ENCODE data around the gene ARID1B. TPM values are rescaled to one million over a fixed set of nuclear protein-coding genes. Genes with fewer than 3 reads are reported as not detected.
A peak's percentile ranks its signal among the peaks of the same experiment; 100 is the strongest.

The ARID1B gene
- total RNA-seq, 2 donors from 2014 or later, result 62.9 to 71.6 TPM

- DNase-seq (no peak), ATAC-seq (replicated peaks in 1 of 2) (no peak)
- no peaks in the 10 kb centered on the region for H3K27me3 Mint-ChIP-seq (ENCODE audit: low read depth)
- H3K4me1 Mint-ChIP-seq (ENCODE audit: low read depth), result peaks cover 48% of the 10 kb centered on the region
- no peaks in the 10 kb centered on the region for H3K9me3 Mint-ChIP-seq
- H3K27ac Mint-ChIP-seq, result peak overlapping the region; percentile 77
- H3K4me3 Mint-ChIP-seq, result peak overlapping the region in 1 of 2 donors; percentile 32
- H3K36me3 Mint-ChIP-seq (ENCODE audit: insufficient read depth in 2 of 2), result no peaks in the 10 kb centered on the region
Observed at GRCh38 chr6:157017861-157018260, 240.7 kb downstream of the ARID1B start.

DNA sequence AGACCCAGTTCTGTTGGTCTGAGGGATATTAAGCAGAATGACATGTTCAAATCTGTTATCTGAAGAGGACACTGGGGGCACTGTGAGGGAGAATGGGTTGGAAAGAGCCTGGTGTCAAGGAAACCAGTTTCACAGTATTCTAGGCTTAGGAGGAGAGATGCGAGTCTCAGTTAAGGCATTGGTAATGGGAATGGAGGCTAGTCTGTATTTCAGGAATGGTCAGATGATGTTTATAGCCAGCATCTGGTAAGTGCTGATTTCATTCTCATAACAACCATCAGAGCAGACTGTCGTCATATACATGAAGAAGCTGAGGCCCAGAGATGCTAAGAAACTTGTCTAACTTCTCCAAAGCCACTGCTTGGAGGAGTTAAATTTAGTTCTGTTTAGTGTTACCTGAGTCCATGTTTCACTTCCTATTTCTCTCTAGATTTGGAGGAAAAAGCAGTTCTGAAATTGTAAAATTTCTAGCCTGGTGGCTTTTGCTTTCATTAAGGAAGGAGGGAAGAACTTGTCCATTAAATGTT is 242.0 kb downstream of the ARID1B start:
- H3K36me3 Mint-ChIP-seq (ENCODE audit: insufficient read depth in 2 of 2), result no peaks in the 10 kb centered on the region
- peaks cover 48% of the 10 kb centered on the region for H3K4me1 Mint-ChIP-seq (ENCODE audit: low read depth)
- peak overlapping the region; percentile 87 for H3K27ac Mint-ChIP-seq
- H3K27me3 Mint-ChIP-seq (ENCODE audit: low read depth), result no peaks in the 10 kb centered on the region
- H3K4me3 Mint-ChIP-seq, result peak overlapping the region; percentile 90 to 96
- no peak for ATAC-seq (replicated peaks in 1 of 2)
- DNase-seq, result no peak
- H3K9me3 Mint-ChIP-seq, result no peaks in the 10 kb centered on the region

- H3K27me3 Mint-ChIP-seq (ENCODE audit: low read depth), result no peaks in the 10 kb centered on the region
- DNase-seq (no peak), ATAC-seq (replicated peaks in 1 of 2) (no peak)
- no peaks in the 10 kb centered on the region for H3K36me3 Mint-ChIP-seq (ENCODE audit: insufficient read depth in 2 of 2)
- peaks cover 53% of the 10 kb centered on the region for H3K4me1 Mint-ChIP-seq (ENCODE audit: low read depth)
- H3K9me3 Mint-ChIP-seq, result no peaks in the 10 kb centered on the region
- H3K27ac Mint-ChIP-seq, result peak overlapping the region; percentile 87
- peak overlapping the region; percentile 90 to 96 for H3K4me3 Mint-ChIP-seq
Observed at GRCh38 chr6:157019733-157020132, 242.6 kb downstream of the ARID1B start.

DNA sequence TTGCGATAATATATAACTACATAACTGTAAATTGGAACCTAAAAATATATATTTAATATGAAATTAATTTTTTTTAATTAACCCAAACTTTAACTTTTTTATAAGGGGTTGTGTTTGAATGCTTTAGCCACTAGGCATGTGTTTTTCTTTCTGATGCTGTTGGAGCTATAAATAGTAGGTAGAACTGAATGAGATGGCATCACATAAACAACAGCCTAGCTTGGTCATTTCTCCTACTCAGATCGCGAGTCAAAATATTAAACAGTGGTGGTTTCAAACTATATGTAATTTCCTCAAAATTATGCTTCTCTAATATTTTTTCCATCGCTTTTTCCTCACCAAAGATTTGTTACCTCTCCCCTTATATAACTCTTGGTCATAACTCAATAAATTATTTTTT is 243.2 kb downstream of the ARID1B start:
- no peak for DNase-seq
- peak overlapping the region; percentile 90 to 96 for H3K4me3 Mint-ChIP-seq
- no peaks in the 10 kb centered on the region for H3K27me3 Mint-ChIP-seq (ENCODE audit: low read depth)
- peaks cover 0 to 2% of the 10 kb centered on the region in 2 donors for H3K9me3 Mint-ChIP-seq
- H3K36me3 Mint-ChIP-seq (ENCODE audit: insufficient read depth in 2 of 2), result peaks cover 0 to 1% of the 10 kb centered on the region in 2 donors
- ATAC-seq (replicated peaks in 1 of 2), result no peak
- H3K27ac Mint-ChIP-seq, result peak overlapping the region; percentile 94
- peaks cover 60% of the 10 kb centered on the region for H3K4me1 Mint-ChIP-seq (ENCODE audit: low read depth)

- no peaks in the 10 kb centered on the region for H3K27me3 Mint-ChIP-seq (ENCODE audit: low read depth)
- peaks cover 3 to 4% of the 10 kb centered on the region in 2 donors for H3K36me3 Mint-ChIP-seq (ENCODE audit: insufficient read depth in 2 of 2)
- peaks cover 65% of the 10 kb centered on the region for H3K4me1 Mint-ChIP-seq (ENCODE audit: low read depth)
- ATAC-seq (replicated peaks in 1 of 2) (peak; percentile 30 to 43), DNase-seq (peak; percentile 67 to 74)
- peaks cover 0 to 5% of the 10 kb centered on the region in 2 donors for H3K9me3 Mint-ChIP-seq
- H3K4me3 Mint-ChIP-seq, result peak overlapping the region; percentile 90 to 96
- peak overlapping the region; percentile 94 for H3K27ac Mint-ChIP-seq
Observed at GRCh38 chr6:157020881-157021343, 243.7 kb downstream of the ARID1B start.

- peak overlapping the region; percentile 98 for H3K27ac Mint-ChIP-seq
- H3K36me3 Mint-ChIP-seq (ENCODE audit: insufficient read depth in 2 of 2), result peaks cover 3 to 4% of the 10 kb centered on the region in 2 donors
- H3K27me3 Mint-ChIP-seq (ENCODE audit: low read depth), result no peaks in the 10 kb centered on the region
- H3K4me3 Mint-ChIP-seq, result peak overlapping the region; percentile 90 to 96
- DNase-seq (peak; percentile 93 to 95), ATAC-seq (replicated peaks in 1 of 2) (peak; percentile 88 to 90)
- peaks cover 0 to 5% of the 10 kb centered on the region in 2 donors for H3K9me3 Mint-ChIP-seq
- H3K4me1 Mint-ChIP-seq (ENCODE audit: low read depth), result peaks cover 70% of the 10 kb centered on the region
Observed at GRCh38 chr6:157021344-157021992, 244.3 kb downstream of the ARID1B start.

- peaks cover 3 to 4% of the 10 kb centered on the region in 2 donors for H3K36me3 Mint-ChIP-seq (ENCODE audit: insufficient read depth in 2 of 2)
Observed at GRCh38 chr6:157021993-157022740, 245.0 kb downstream of the ARID1B start.

GRCh38 chr6:157023958-157024357 is 246.8 kb downstream of the ARID1B start:
- peaks cover 50% of the 10 kb centered on the region for H3K4me1 Mint-ChIP-seq (ENCODE audit: low read depth)
- H3K27me3 Mint-ChIP-seq (ENCODE audit: low read depth), result no peaks in the 10 kb centered on the region
- no peak overlapping the region for H3K4me3 Mint-ChIP-seq
- DNase-seq (no peak), ATAC-seq (replicated peaks in 1 of 2) (no peak)
- H3K9me3 Mint-ChIP-seq, result peaks cover 0 to 5% of the 10 kb centered on the region in 2 donors
- H3K27ac Mint-ChIP-seq, result no peak overlapping the region
- H3K36me3 Mint-ChIP-seq (ENCODE audit: insufficient read depth in 2 of 2), result peaks cover 3 to 4% of the 10 kb centered on the region in 2 donors

More at GRCh38 chr6:157021993-157022740, 245.0 kb downstream of the ARID1B start:
- Mint-ChIP-seq H3K9me3 (peaks cover 0 to 5% of the 10 kb centered on the region in 2 donors), H3K27me3 (ENCODE audit: low read depth) (no peaks in the 10 kb centered on the region), H3K4me3 (peak overlapping the region; percentile 90 to 96), H3K4me1 (ENCODE audit: low read depth) (peaks cover 68% of the 10 kb centered on the region), H3K27ac (peak overlapping the region; percentile 98)
- DNase-seq (peak; percentile 78 to 80), ATAC-seq (replicated peaks in 1 of 2) (peak; percentile 66 to 71)

DNA sequence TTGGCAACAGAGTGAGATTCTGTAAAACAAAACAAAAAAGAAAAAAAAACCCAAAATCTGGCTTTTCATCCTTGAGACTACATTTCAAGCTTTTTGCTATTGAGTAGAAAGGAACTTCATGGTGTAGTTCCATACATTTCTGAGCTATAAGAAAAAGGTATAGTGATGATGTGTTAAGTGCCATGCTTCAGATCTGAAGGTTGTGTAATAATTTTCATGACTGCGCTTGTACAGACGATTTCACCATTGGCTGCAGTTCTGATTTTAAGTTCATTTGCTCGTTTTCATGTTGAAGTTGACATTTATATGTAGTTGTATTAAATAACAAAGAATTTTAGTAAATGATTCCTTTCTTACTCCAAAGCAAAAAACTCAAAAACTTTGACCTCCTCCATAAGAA is 247.6 kb downstream of the ARID1B start:
- no peak overlapping the region for H3K4me3 Mint-ChIP-seq
- peaks cover 6 to 7% of the 10 kb centered on the region in 2 donors for H3K36me3 Mint-ChIP-seq (ENCODE audit: insufficient read depth in 2 of 2)
- H3K27me3 Mint-ChIP-seq (ENCODE audit: low read depth), result no peaks in the 10 kb centered on the region
- H3K27ac Mint-ChIP-seq, result no peak overlapping the region
- DNase-seq (no peak), ATAC-seq (replicated peaks in 1 of 2) (no peak)
- H3K9me3 Mint-ChIP-seq, result peaks cover 0 to 5% of the 10 kb centered on the region in 2 donors
- H3K4me1 Mint-ChIP-seq (ENCODE audit: low read depth), result peaks cover 42% of the 10 kb centered on the region

- DNase-seq (no peak), ATAC-seq (replicated peaks in 1 of 2) (no peak)
- Mint-ChIP-seq H3K9me3 (peaks cover 0 to 5% of the 10 kb centered on the region in 2 donors), H3K36me3 (ENCODE audit: insufficient read depth in 2 of 2) (peaks cover 7 to 10% of the 10 kb centered on the region in 2 donors), H3K27ac (peak overlapping the region; percentile 28), H3K27me3 (ENCODE audit: low read depth) (no peaks in the 10 kb centered on the region), H3K4me3 (peak overlapping the region in 1 of 2 donors; percentile 34), H3K4me1 (ENCODE audit: low read depth) (peaks cover 40% of the 10 kb centered on the region)
Observed at GRCh38 chr6:157025437-157025836, 248.3 kb downstream of the ARID1B start.

- no peak overlapping the region for H3K4me3 Mint-ChIP-seq
- ATAC-seq (replicated peaks in 1 of 2) (peak; percentile 58 to 61), DNase-seq (no peak)
- H3K27me3 Mint-ChIP-seq (ENCODE audit: low read depth), result no peaks in the 10 kb centered on the region
- peaks cover 7 to 10% of the 10 kb centered on the region in 2 donors for H3K36me3 Mint-ChIP-seq (ENCODE audit: insufficient read depth in 2 of 2)
- peaks cover 51% of the 10 kb centered on the region for H3K4me1 Mint-ChIP-seq (ENCODE audit: low read depth)
- H3K9me3 Mint-ChIP-seq, result peaks cover 0 to 5% of the 10 kb centered on the region in 2 donors
- H3K27ac Mint-ChIP-seq, result peak overlapping the region; percentile 6
Observed at GRCh38 chr6:157029980-157030690, 253.0 kb downstream of the ARID1B start.

- ATAC-seq (replicated peaks in 1 of 2) (no peak), DNase-seq (no peak)
- H3K27me3 Mint-ChIP-seq (ENCODE audit: low read depth), result no peaks in the 10 kb centered on the region
- H3K36me3 Mint-ChIP-seq (ENCODE audit: insufficient read depth in 2 of 2), result peaks cover 2 to 7% of the 10 kb centered on the region in 2 donors
- H3K4me3 Mint-ChIP-seq, result no peak overlapping the region
- no peaks in the 10 kb centered on the region for H3K9me3 Mint-ChIP-seq
- H3K27ac Mint-ChIP-seq, result no peak overlapping the region
- H3K4me1 Mint-ChIP-seq (ENCODE audit: low read depth), result peaks cover 45% of the 10 kb centered on the region
Observed at GRCh38 chr6:157030755-157031154, 253.6 kb downstream of the ARID1B start.
